ENCODE results near the gene SCN11A.

The SCN11A gene

DNA sequence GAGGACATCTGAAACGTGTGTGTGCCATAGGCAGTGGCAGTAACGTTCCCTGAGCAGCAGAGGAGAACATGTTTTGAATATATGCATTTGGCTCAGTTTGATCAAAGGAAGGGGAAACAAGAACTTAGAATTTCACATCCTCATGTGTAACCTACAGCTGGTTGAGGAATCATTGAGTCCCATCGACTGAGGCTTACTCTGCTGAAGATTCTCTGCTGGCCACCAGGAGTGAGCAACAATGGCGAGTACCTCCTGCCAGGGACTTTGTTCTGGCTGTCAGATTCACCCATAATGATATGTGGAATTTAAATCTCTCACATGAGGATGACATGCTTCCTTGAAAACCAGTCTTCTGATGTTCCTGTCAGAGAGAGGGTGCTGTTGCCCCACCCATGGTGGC is 34.4 kb upstream of the SCN11A start:
- TF ChIP-seq YY1 (IDR thresholded peaks at IDR 0.05; ENCODE audit: insufficient read depth, insufficient read length) (no peak), SUZ12 (IDR thresholded peaks at IDR 0.05; ENCODE audit: extremely low read depth, insufficient read depth, insufficient read length) (no peak), ZNF274 (IDR thresholded peaks at IDR 0.05; ENCODE audit: low read depth, low read length) (no peak)
- H3K4me1 ChIP-seq (ENCODE audit: insufficient read depth, insufficient read length), result no peaks in the 10 kb centered on the region
- no peak for DNase-seq (ENCODE audit: low read depth, low spot score)
- no peak overlapping the region for H3K9ac ChIP-seq (ENCODE audit: insufficient read length, low read depth)
- no peak overlapping the region for H3K4me3 ChIP-seq (ENCODE audit: insufficient read length, low read depth)
- H3K27me3 ChIP-seq (ENCODE audit: insufficient read depth, insufficient read length), result no peaks in the 10 kb centered on the region
- peaks cover 80% of the 10 kb centered on the region for H3K36me3 ChIP-seq (ENCODE audit: insufficient read depth, insufficient read length, low read length)
- H3K9me3 ChIP-seq (ENCODE audit: insufficient read depth, low read length), result no peaks in the 10 kb centered on the region

- no peak overlapping the region for H3K4me3 ChIP-seq (ENCODE audit: insufficient read length, low read depth)
- no peaks in the 10 kb centered on the region for H3K9me3 ChIP-seq (ENCODE audit: insufficient read depth, low read length)
- no peak for TF ChIP-seq ZNF274 (IDR thresholded peaks at IDR 0.05; ENCODE audit: low read depth, low read length)
- TF ChIP-seq SUZ12 (IDR thresholded peaks at IDR 0.05; ENCODE audit: extremely low read depth, insufficient read depth, insufficient read length), result no peak
- TF ChIP-seq YY1 (IDR thresholded peaks at IDR 0.05; ENCODE audit: insufficient read depth, insufficient read length), result no peak
- DNase-seq (ENCODE audit: low read depth, low spot score), result no peak
- H3K36me3 ChIP-seq (ENCODE audit: insufficient read depth, insufficient read length, low read length), result peaks cover 65% of the 10 kb centered on the region
- H3K27me3 ChIP-seq (ENCODE audit: insufficient read depth, insufficient read length), result no peaks in the 10 kb centered on the region
- H3K4me1 ChIP-seq (ENCODE audit: insufficient read depth, insufficient read length), result no peaks in the 10 kb centered on the region
- no peak overlapping the region for H3K9ac ChIP-seq (ENCODE audit: insufficient read length, low read depth)
Measured at GRCh38 chr3:39082666-39083313, 31.0 kb upstream of the SCN11A start.

DNA sequence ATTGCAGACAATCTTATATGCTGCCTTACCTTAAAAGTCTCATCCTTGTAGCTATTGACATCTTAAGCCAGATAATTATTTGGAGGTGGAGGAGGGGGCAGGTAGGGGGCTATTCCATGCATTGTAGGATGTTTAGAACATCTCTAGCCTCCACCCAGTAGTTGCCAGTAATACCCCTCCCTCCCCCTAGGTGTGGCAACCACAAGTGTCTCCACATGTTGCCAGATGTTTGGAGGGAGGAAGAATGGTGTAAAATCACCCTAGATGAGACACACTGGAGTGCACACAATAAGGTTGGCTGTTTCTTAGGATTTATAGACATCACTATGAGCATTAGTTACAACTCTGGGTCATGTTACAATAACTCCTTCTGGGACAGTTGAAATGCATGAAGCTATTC is 28.3 kb upstream of the SCN11A start:
- TF ChIP-seq ZNF274 (IDR thresholded peaks at IDR 0.05; ENCODE audit: low read depth, low read length) (no peak), SUZ12 (IDR thresholded peaks at IDR 0.05; ENCODE audit: extremely low read depth, insufficient read depth, insufficient read length) (no peak), YY1 (IDR thresholded peaks at IDR 0.05; ENCODE audit: insufficient read depth, insufficient read length) (no peak)
- H3K4me3 ChIP-seq (ENCODE audit: insufficient read length, low read depth), result no peak overlapping the region
- H3K27me3 ChIP-seq (ENCODE audit: insufficient read depth, insufficient read length), result no peaks in the 10 kb centered on the region
- no peak for DNase-seq (ENCODE audit: low read depth, low spot score)
- no peaks in the 10 kb centered on the region for H3K4me1 ChIP-seq (ENCODE audit: insufficient read depth, insufficient read length)
- H3K9me3 ChIP-seq (ENCODE audit: insufficient read depth, low read length), result no peaks in the 10 kb centered on the region
- no peak overlapping the region for H3K9ac ChIP-seq (ENCODE audit: insufficient read length, low read depth)
- peaks cover 63% of the 10 kb centered on the region for H3K36me3 ChIP-seq (ENCODE audit: insufficient read depth, insufficient read length, low read length)

GRCh38 chr3:39079530-39079929 is 27.8 kb upstream of the SCN11A start:
- Histone ChIP-seq H3K9ac (ENCODE audit: insufficient read length, low read depth) (no peak overlapping the region), H3K4me3 (ENCODE audit: insufficient read length, low read depth) (no peak overlapping the region), H3K9me3 (ENCODE audit: insufficient read depth, low read length) (no peaks in the 10 kb centered on the region), H3K4me1 (ENCODE audit: insufficient read depth, insufficient read length) (no peaks in the 10 kb centered on the region), H3K27me3 (ENCODE audit: insufficient read depth, insufficient read length) (no peaks in the 10 kb centered on the region), H3K36me3 (ENCODE audit: insufficient read depth, insufficient read length, low read length) (peaks cover 66% of the 10 kb centered on the region)
- DNase-seq (ENCODE audit: low read depth, low spot score), result no peak
- TF ChIP-seq ZNF274 (IDR thresholded peaks at IDR 0.05; ENCODE audit: low read depth, low read length) (no peak), SUZ12 (IDR thresholded peaks at IDR 0.05; ENCODE audit: extremely low read depth, insufficient read depth, insufficient read length) (no peak)

DNA sequence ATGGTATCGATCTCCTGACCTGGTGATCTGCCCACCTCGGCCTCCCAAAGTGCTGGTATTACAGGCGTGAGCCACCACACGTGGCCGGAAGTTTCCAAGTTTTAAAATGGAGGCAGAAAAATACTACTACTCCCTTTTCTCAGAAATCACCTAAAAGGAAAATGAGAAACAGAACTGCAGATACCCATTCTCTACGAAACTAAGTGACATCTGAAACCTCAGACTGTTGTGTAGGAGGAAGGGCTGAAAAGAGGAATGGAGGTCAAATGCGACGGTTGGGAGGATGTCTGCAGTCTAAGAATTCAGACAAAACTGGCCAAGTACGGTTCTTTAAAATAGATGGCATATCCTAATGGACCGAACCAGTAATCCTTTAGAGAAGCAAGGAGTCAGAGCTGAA is 24.2 kb upstream of the SCN11A start:
- Histone ChIP-seq H3K4me3 (ENCODE audit: insufficient read length, low read depth) (no peak overlapping the region), H3K36me3 (ENCODE audit: insufficient read depth, insufficient read length, low read length) (peaks cover 72% of the 10 kb centered on the region), H3K4me1 (ENCODE audit: insufficient read depth, insufficient read length) (no peaks in the 10 kb centered on the region), H3K9me3 (ENCODE audit: insufficient read depth, low read length) (no peaks in the 10 kb centered on the region), H3K27me3 (ENCODE audit: insufficient read depth, insufficient read length) (no peaks in the 10 kb centered on the region), H3K9ac (ENCODE audit: insufficient read length, low read depth) (no peak overlapping the region)
- DNase-seq (ENCODE audit: low read depth, low spot score), result no peak
- no peak for TF ChIP-seq ZNF274 (IDR thresholded peaks at IDR 0.05; ENCODE audit: low read depth, low read length)
- TF ChIP-seq YY1 (IDR thresholded peaks at IDR 0.05; ENCODE audit: insufficient read depth, insufficient read length), result no peak
- no peak for TF ChIP-seq SUZ12 (IDR thresholded peaks at IDR 0.05; ENCODE audit: extremely low read depth, insufficient read depth, insufficient read length)

- H3K9me3 ChIP-seq (ENCODE audit: insufficient read depth, low read length), result no peaks in the 10 kb centered on the region
- no peaks in the 10 kb centered on the region for H3K4me1 ChIP-seq (ENCODE audit: insufficient read depth, insufficient read length)
- H3K27me3 ChIP-seq (ENCODE audit: insufficient read depth, insufficient read length), result no peaks in the 10 kb centered on the region
- H3K36me3 ChIP-seq (ENCODE audit: insufficient read depth, insufficient read length, low read length), result peaks cover 54% of the 10 kb centered on the region
- H3K9ac ChIP-seq (ENCODE audit: insufficient read length, low read depth), result no peak overlapping the region
- no peak overlapping the region for H3K4me3 ChIP-seq (ENCODE audit: insufficient read length, low read depth)
- DNase-seq (ENCODE audit: low read depth, low spot score), result no peak
- TF ChIP-seq SUZ12 (IDR thresholded peaks at IDR 0.05; ENCODE audit: extremely low read depth, insufficient read depth, insufficient read length) (no peak), ZNF274 (IDR thresholded peaks at IDR 0.05; ENCODE audit: low read depth, low read length) (no peak), YY1 (IDR thresholded peaks at IDR 0.05; ENCODE audit: insufficient read depth, insufficient read length) (no peak)
Measured at GRCh38 chr3:39068556-39068955, 16.8 kb upstream of the SCN11A start.

GRCh38 chr3:39067286-39067685 is 15.5 kb upstream of the SCN11A start:
- Histone ChIP-seq H3K9ac (ENCODE audit: insufficient read length, low read depth) (no peak overlapping the region), H3K4me3 (ENCODE audit: insufficient read length, low read depth) (no peak overlapping the region), H3K4me1 (ENCODE audit: insufficient read depth, insufficient read length) (no peaks in the 10 kb centered on the region), H3K36me3 (ENCODE audit: insufficient read depth, insufficient read length, low read length) (peaks cover 45% of the 10 kb centered on the region), H3K9me3 (ENCODE audit: insufficient read depth, low read length) (no peaks in the 10 kb centered on the region), H3K27me3 (ENCODE audit: insufficient read depth, insufficient read length) (no peaks in the 10 kb centered on the region)
- TF ChIP-seq SUZ12 (IDR thresholded peaks at IDR 0.05; ENCODE audit: extremely low read depth, insufficient read depth, insufficient read length), result no peak
- no peak for TF ChIP-seq YY1 (IDR thresholded peaks at IDR 0.05; ENCODE audit: insufficient read depth, insufficient read length)
- TF ChIP-seq ZNF274 (IDR thresholded peaks at IDR 0.05; ENCODE audit: low read depth, low read length), result no peak
- no peak for DNase-seq (ENCODE audit: low read depth, low spot score)
